Heart left ventricle (tissue), 16 donors: ENCODE measurements around the gene SLAMF8. TPM values are rescaled to one million over a fixed set of nuclear protein-coding genes. Genes with fewer than 3 reads are reported as not detected.

Source experiments
- ATAC-seq, 4 donors: fragments of 200-7000 bp; cut with Tn5 transposase; one replicate each; pipeline ENCODE4 v1.9.1; 2020 to 2022; ENCODE audit warnings: moderate library complexity in 4 of 4, mild to moderate bottlenecking in 3 of 4, moderate number of reproducible peaks in 1 of 4
- DNase-seq, 5 donors: peaks; one replicate each; pipeline ENCODE4 v3.0.0-alpha.2; 2020
- H3K27ac ChIP-seq, 12 donors: fragments of 200-600 bp; sonication (generic) in 4 of 12; one replicate each; pipeline versions ENCODE4 v1.5.0 to v1.8.0; 2016 to 2022; ENCODE audit warnings: mild to moderate bottlenecking in 2 of 12
- H3K27me3 ChIP-seq, 9 donors: fragments of 200-600 bp; sonication (generic) in 2 of 9; one replicate each; pipeline versions ENCODE4 v1.5.1 to v1.8.0; 2016 to 2022; ENCODE audit warnings: mild to moderate bottlenecking in 3 of 9
- H3K36me3 ChIP-seq, 9 donors: fragments of 200-600 bp; sonication (generic) in 2 of 9; one replicate each; pipeline versions ENCODE4 v1.5.0 to v1.8.0; 2018 to 2022; ENCODE audit warnings: mild to moderate bottlenecking in 2 of 9
- H3K4me1 ChIP-seq, 12 donors: fragments of 200-600 bp; sonication (generic) in 4 of 12; one replicate each; pipeline versions ENCODE4 v1.5.0 to v1.8.0; 2016 to 2022; ENCODE audit warnings: mild to moderate bottlenecking in 3 of 12
- H3K4me3 ChIP-seq, 12 donors: fragments of 200-600 bp; sonication (generic) in 4 of 12; one replicate each; pipeline versions ENCODE4 v1.5.0 to v1.8.0; 2017 to 2022; ENCODE audit warnings: mild to moderate bottlenecking in 9 of 12, moderate library complexity in 4 of 12
- H3K9me3 ChIP-seq, 12 donors: fragments of 200-600 bp; sonication (generic) in 4 of 12; one replicate each; pipeline versions ENCODE4 v1.5.0 to v1.8.0; 2016 to 2022; ENCODE audit warnings: mild to moderate bottlenecking in 1 of 12
- POLR2A ChIP-seq, 2 donors: fragments of 450-650 bp; IDR thresholded peaks; one replicate each; pipeline ENCODE4 v1.6.1; 2017; ENCODE audit warnings: antibody characterized with exemption in 2 of 2, mild to moderate bottlenecking in 2 of 2, moderate library complexity in 2 of 2
- WGBS, 4 donors: extraction: QIAGEN DNeasy Blood & Tissue Kit in 2 of 4; methylation state at CpG; one replicate each; pipeline versions ENCODE4 v1.1.5 to v1.1.7; 2013 to 2018; 5-methylcytosine and 5-hydroxymethylcytosine counted together
- intact Hi-C, 10 donors: fragments of 100-400 bp; cut with DNase I; formaldehyde crosslinking; loops; one replicate each; pipeline versions ENCODE4 v1.11.1 to v1.14.2; 2022
- polyA plus RNA-seq, 2 donors: library from polyadenylated mRNA; stranded (reverse); fragments of 200-250 nt; gene quantifications; one replicate each; pipeline ENCODE4 v1.2.3, GENCODE V29; 2013
- total RNA-seq, 9 donors: library from RNA; depleted of rRNA in 2 of 9; stranded (reverse); fragments of >200 nt in 2 of 9; fragmentation: NEBNext Ultra II Directional in 3 of 9; extraction: Animal tissue kit (Norgen Biotek cat#: 25700) in 3 of 9; gene quantifications; one replicate each; pipeline versions ENCODE4 v1.1.0 to v1.2.4, GENCODE V29; 2016 to 2023
- TF ChIP-seq, protein P1 (sequence below), 12 donors: fragments of 200-600 bp; sonication (generic) in 4 of 12; IDR thresholded peaks; one replicate each; pipeline versions ENCODE4 v1.5.0 to v1.8.0; 2018 to 2022; ENCODE audit warnings: antibody characterized with exemption in 12 of 12, mild to moderate bottlenecking in 5 of 12
- donor health status: ischemic (EF 13 %, LVEDD 7.1; RV severe dilation, severe dysfunction).
- donor health status: healthy with polysubstance abuse.
- donor health status: DM: no; HTN: yes; CAD: no.
- donor health status: DM: no; HTN: no; CAD: no.
- donor health status: ischemic (EF 25% LVEDD 6.9; RV normal size, moderate dysfunction).
- donor health status: ischemic (EF 25% LVEDD 5.7; RV mildly dilated, moderate dysfunction).
- donor health status: healthy.
- donor health status: DM: yes; HTN: yes; CAD: no.
- donor health status: ischemic (EF 35%, LVEDD 5.7; RV mildly dilated, moderate dysfunction).
- donor health status: nonischemic (EF 11% LVEDD 7.7; RV severe dilation, severe dysfunction).
- donor health status: DM: yes; HTN: yes; CAD: no.
- donor health status: PGD.
- donor health status: ischemic (EF 29% LVEDD 5.4; RV normal size, mild dysfunction).
- donor health status: nonischemic (EF 23%, LVEDD 6.1; RV moderate dilation, normal function).

The SLAMF8 gene
- total and polyA plus RNA-seq, 11 donors = 0.50 to 44.9 (median 1.5) TPM

DNA sequence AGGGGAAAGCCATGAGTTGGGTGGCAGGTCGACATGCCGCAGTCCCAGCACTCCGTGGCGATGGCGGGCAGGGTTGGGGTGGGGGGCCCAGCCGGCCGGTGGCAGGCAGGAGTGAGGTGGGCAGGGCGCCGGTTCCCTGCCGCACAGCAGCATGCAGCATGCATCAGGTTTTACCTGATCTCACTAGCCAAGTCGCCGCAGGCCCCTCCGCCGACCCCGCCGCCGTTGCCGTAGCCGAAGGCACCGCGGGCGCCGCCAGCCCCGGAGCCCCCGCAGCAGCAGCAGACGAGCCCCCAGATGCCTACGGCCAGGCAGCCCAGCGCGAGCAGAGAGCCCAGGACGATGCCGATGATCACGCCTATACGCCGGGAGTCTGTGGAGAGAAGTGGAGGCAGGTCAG, 29.0 kb downstream of the SLAMF8 start:
- DNase-seq = no peak

DNA sequence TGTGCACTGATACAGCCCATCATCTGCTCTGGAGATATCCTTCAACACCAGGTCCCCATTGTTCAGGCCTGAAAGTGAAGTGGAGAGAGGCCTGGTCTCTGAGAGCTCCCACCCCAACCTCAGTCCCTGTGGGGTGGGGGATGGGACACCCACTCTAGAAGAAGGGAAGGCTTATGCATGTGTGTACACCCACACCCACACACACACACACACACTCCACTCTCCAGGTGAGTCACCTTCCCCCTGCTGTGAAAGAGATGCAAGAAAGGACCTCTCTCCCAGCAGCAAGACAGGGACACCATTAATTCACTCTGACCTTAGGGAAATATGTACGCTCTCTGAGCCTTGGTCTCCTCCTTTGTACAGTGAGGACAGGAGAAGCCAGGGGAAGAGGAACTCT, 29.9 kb downstream of the SLAMF8 start:
- intact Hi-C loops = loop anchor here in 3 of 10 donors (10.0 kb wide), 1 partner anchor 68 kb away; the partner anchor contains the start of gene TAGLN2 (in 3 of the 3)
- WGBS, 4 donors = 75 to 98% (median 92%) methylated on average over 1 of the region's 1 CpG
- ATAC-seq = no peak

More for the DNA sequence above, 29.0 kb downstream of the SLAMF8 start:
- peaks cover 0 to 18% (median 11%) of the 10 kb centered on the region in 12 donors for H3K4me1 ChIP-seq
- ATAC-seq = no peak
- TF ChIP-seq, protein P1, sequence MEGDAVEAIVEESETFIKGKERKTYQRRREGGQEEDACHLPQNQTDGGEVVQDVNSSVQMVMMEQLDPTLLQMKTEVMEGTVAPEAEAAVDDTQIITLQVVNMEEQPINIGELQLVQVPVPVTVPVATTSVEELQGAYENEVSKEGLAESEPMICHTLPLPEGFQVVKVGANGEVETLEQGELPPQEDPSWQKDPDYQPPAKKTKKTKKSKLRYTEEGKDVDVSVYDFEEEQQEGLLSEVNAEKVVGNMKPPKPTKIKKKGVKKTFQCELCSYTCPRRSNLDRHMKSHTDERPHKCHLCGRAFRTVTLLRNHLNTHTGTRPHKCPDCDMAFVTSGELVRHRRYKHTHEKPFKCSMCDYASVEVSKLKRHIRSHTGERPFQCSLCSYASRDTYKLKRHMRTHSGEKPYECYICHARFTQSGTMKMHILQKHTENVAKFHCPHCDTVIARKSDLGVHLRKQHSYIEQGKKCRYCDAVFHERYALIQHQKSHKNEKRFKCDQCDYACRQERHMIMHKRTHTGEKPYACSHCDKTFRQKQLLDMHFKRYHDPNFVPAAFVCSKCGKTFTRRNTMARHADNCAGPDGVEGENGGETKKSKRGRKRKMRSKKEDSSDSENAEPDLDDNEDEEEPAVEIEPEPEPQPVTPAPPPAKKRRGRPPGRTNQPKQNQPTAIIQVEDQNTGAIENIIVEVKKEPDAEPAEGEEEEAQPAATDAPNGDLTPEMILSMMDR (IDR thresholded peaks at IDR 0.05) = no peak
- no peak for TF ChIP-seq POLR2A (IDR thresholded peaks at IDR 0.05)
- H3K27me3 ChIP-seq = no peaks in the 10 kb centered on the region
- WGBS, 4 donors = 86 to 90% (median 88%) methylated on average over 33 to 34 of the region's 34 CpGs
- intact Hi-C loops = loop anchor here in 7 of 10 donors (2.0 to 10.0 kb wide), 5 partner anchors 35 to 75 kb away; partner anchors contain the start of genes TAGLN2 (in 5 of the 7) and DUSP23 (in 1 of the 7)
- H3K36me3 ChIP-seq = no peaks in the 10 kb centered on the region
- peak overlapping the region in 4 of 12 donors; percentile 97 to 99 (median 98) for H3K27ac ChIP-seq
- H3K9me3 ChIP-seq = no peaks in the 10 kb centered on the region
- H3K4me3 ChIP-seq = peak overlapping the region in 3 of 12 donors; percentile 78 to 96 (median 88)

DNA sequence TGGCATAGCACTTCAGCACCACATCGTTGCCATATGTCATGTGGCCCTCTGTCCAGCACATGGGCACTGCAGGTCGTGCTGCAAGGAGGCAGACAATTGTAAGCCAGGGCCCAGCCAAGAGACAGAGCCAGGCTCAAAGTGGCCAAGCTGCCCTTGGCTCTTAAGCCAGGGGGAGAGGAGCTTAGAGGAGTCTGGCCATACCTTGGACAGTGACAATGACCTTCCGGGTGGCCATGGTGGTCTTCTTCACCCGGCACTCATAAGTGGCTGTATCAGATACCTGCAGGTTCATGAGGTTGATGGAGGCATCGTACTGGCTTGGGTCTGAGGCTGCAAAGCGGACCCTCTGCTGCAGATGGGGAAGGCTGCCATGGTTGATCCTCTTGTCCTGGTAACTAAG, 31.2 kb downstream of the SLAMF8 start:
- no peaks in the 10 kb centered on the region for H3K36me3 ChIP-seq
- no peak for DNase-seq
- peaks cover 0 to 18% (median 11%) of the 10 kb centered on the region in 12 donors for H3K4me1 ChIP-seq
- TF ChIP-seq POLR2A (IDR thresholded peaks at IDR 0.05) = no peak
- TF ChIP-seq, protein P1 (IDR thresholded peaks at IDR 0.05) = no peak
- no peak for ATAC-seq
- H3K9me3 ChIP-seq = no peaks in the 10 kb centered on the region
- intact Hi-C loops = loop anchor here in 3 of 10 donors (10.0 kb wide), 1 partner anchor 67 kb away; the partner anchor contains the start of gene TAGLN2 (in 3 of the 3)
- H3K4me3 ChIP-seq = no peak overlapping the region
- no peaks in the 10 kb centered on the region for H3K27me3 ChIP-seq
- WGBS, 4 donors = 93 to 97% (median 95%) methylated on average over 4 to 6 of the region's 6 CpGs
- H3K27ac ChIP-seq = no peak overlapping the region

More for the DNA sequence above, 29.9 kb downstream of the SLAMF8 start:
- Histone ChIP-seq H3K27me3 (no peaks in the 10 kb centered on the region), H3K9me3 (no peaks in the 10 kb centered on the region), H3K4me3 (no peak overlapping the region), H3K36me3 (no peaks in the 10 kb centered on the region), H3K27ac (no peak overlapping the region), H3K4me1 (peaks cover 0 to 18% (median 11%) of the 10 kb centered on the region in 12 donors)
- no peak for TF ChIP-seq POLR2A (IDR thresholded peaks at IDR 0.05)
- TF ChIP-seq, protein P1 (IDR thresholded peaks at IDR 0.05) = no peak
- DNase-seq = no peak

DNA sequence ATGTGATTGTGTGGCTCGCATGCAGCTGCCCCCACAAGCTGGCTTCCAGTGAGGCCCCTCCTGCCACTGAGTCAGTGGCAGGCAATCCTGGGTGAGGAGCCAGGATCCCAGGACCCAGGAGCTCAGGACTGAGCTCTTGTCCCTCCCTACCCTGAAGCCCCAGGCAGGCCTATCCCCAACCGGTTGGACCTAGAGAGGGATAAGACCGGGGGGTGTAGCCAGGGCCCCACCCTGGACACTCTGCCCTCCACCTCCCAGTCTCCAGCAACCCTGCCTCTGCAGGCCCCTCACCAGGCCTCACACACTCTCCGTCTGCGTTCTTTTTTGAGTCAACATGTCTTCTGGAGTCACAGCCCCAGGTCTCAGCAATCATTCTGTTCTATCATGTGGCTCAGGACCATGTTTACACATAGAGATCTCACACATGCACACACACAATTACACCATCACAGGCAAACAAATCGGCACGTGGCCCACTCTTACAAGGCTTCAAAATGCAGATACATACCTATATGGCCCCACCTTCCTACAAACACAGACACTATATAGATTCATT, 33.2 kb downstream of the SLAMF8 start:
- no peak overlapping the region for H3K27ac ChIP-seq
- H3K36me3 ChIP-seq = no peaks in the 10 kb centered on the region
- TF ChIP-seq, protein P1 (IDR thresholded peaks at IDR 0.05) = no peak
- no peak for TF ChIP-seq POLR2A (IDR thresholded peaks at IDR 0.05)
- H3K4me1 ChIP-seq = peaks cover 0 to 8% (median 2%) of the 10 kb centered on the region in 12 donors
- DNase-seq (no peak), ATAC-seq (no peak)
- H3K9me3 ChIP-seq = no peaks in the 10 kb centered on the region
- WGBS, 4 donors = 80 to 88% (median 87%) methylated on average over 7 of the region's 7 CpGs
- no peaks in the 10 kb centered on the region for H3K27me3 ChIP-seq
- no peak overlapping the region for H3K4me3 ChIP-seq
- intact Hi-C loops = loop anchor here in 3 of 10 donors (10.0 kb wide), 1 partner anchor 65 kb away; the partner anchor contains the start of gene TAGLN2 (in 3 of the 3)
